Retinal pigment epithelial cell (primary cell): ENCODE results near the gene EIF2B4.
A peak's percentile ranks its signal among the peaks of the same experiment; 100 is the strongest.

Experiments used
- DNase-seq: peaks from one replicate; pipeline ENCODE4 v3.0.0-alpha.2; 2010; ENCODE audit warnings: low read depth
- H3K4me3 ChIP-seq: 2 replicates; pipeline ENCODE4 v1.5.1; 2011; ENCODE audit warnings: mild to moderate bottlenecking, low read length, control low read depth, moderate library complexity
- TF ChIP-seq, protein P1 (sequence below): conservative IDR thresholded peaks from 2 replicates; pipeline ENCODE4 v1.5.1; 2011; ENCODE audit warnings: low read depth, low read length, control low read depth, inconsistent platforms

EIF2B4 gene

DNA sequence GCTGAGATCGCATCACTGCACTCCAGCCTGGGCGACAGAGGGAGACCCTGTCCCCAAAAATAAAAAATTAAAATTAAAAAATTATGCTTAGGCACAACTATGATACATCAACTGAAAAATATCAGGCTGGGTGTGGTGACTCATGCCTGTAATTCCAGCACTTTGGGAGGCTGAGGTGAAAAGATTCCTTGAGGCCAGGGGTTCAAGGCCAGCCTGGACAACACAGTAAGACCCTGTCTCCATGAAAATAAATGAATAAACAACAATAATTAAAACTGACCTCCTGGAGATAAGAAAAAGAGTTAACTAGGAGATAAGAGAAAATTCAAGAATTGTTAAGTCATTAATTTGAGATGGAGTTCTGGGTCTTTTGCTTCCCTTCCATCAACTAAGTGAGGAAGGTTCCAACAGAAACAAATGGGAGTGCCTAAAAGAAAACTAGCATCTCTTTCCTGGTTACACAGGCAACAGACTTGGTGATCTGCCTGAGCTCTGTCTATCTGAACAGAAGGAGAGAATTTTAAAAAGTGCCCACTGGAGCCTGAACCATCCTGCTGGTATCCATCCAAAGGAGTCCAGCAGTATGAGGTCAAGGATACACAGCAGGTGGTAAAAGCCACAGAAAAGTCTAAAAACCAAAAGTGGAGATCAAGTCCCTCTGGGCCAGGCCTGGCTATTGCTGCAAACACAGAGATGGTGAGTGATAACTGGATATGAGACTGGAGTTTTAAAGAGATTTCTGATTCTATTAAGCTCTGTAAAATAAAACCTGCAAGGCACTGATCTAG, 30.4 kb upstream of the EIF2B4 start:
- TF ChIP-seq, protein P1, sequence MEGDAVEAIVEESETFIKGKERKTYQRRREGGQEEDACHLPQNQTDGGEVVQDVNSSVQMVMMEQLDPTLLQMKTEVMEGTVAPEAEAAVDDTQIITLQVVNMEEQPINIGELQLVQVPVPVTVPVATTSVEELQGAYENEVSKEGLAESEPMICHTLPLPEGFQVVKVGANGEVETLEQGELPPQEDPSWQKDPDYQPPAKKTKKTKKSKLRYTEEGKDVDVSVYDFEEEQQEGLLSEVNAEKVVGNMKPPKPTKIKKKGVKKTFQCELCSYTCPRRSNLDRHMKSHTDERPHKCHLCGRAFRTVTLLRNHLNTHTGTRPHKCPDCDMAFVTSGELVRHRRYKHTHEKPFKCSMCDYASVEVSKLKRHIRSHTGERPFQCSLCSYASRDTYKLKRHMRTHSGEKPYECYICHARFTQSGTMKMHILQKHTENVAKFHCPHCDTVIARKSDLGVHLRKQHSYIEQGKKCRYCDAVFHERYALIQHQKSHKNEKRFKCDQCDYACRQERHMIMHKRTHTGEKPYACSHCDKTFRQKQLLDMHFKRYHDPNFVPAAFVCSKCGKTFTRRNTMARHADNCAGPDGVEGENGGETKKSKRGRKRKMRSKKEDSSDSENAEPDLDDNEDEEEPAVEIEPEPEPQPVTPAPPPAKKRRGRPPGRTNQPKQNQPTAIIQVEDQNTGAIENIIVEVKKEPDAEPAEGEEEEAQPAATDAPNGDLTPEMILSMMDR: no peak
- no peak for DNase-seq
- no peak overlapping the region for H3K4me3 ChIP-seq

DNA sequence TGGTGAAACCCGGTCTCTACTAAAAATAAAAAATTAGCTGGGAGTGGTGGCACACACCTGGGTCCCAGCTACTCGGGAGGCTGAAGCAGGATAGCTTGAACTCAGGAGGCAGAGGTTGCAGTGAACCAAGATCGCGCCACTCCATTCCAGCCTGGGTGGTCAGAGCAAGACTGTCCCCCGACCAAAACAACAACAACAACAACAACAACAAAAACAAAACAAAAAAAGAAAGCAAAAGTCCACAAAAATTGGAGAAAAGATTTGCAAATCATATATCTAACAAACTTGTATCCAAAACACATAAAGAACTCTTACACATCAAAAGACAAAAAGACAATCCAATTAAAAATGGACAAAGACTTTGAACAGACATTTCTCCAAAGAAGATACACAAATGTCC, 28.8 kb upstream of the EIF2B4 start:
- TF ChIP-seq, protein P1: no peak
- no peak for DNase-seq
- H3K4me3 ChIP-seq: no peak overlapping the region

DNA sequence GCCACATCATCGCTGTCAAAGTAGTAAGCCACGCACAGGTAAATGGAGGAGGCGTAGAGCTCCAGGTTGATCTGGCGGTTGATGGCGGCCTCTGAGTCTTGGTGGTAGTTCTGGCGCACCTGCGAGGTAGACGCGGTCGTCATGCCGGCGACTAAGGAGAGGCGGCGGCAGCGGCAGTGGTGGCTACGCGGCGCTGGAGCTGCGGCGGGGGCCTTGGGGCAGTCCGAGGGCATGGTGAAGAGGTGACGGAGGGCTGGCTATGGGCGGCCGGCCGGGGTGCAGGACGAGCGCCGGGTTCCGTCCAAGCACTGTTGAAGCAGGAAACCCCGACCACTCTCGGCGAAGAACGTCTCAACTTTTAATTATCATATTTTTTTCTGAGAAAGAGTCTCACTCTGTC, 23.1 kb upstream of the EIF2B4 start:
- DNase-seq: no peak
- no peak overlapping the region for H3K4me3 ChIP-seq
- TF ChIP-seq, protein P1: no peak

GRCh38 chr2:27390822-27391679, 20.9 kb upstream of the EIF2B4 start:
- no peak for DNase-seq
- no peak overlapping the region for H3K4me3 ChIP-seq
- TF ChIP-seq, protein P1: no peak

DNA sequence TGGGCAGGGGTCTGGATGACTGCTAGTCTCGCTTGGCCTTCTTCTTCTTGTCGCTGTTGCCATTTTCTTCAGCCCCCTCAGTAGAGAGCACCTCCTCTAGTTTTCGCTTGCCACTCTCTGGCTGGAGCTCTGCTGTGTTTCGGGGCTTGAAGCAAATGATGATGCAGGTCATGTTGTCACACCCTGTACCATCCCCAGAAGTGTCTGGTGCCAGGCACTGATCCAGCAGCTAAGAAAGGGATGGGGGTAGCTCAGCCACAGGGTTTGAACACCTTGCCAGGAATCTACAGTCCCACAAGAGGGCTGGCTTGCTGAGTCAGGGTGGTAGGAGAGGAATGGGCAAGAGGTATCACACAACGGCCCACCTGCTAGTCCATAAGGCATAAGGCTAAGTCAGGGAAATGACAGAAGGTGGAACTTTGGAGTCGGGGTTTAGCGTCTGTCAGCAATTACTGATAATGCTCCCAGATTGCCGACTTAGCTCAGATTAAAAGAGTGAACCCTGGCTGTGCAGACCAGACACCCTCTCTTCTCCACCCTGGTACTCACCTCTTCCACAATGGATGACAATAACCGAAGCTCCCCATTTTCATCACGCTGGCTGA, 11.5 kb upstream of the EIF2B4 start:
- no peak overlapping the region for H3K4me3 ChIP-seq
- no peak for DNase-seq
- TF ChIP-seq, protein P1: no peak

- peak; percentile 77 for DNase-seq
- TF ChIP-seq, protein P1: no peak
- H3K4me3 ChIP-seq: peak within 1 kb of the TSS; percentile 82
These were observed 10.7 kb upstream of the EIF2B4 start, which contains the start of gene ZNF513 for GRCh38 chr2:27380626-27381545. Gene ZNF513, minus strand, starts transcription at chr2:27380734. Its CDS starts 208 bp downstream, at chr2:27380526.
